H1 (cell line): ENCODE results near the gene SLC9C1. TPM values are rescaled to one million over a fixed set of nuclear protein-coding genes. Genes with fewer than 3 reads are reported as not detected.

Experiments used
- JUN ChIP-seq: IDR thresholded peaks from 2 replicates; pipeline ENCODE4 v1.6.1; 2011; ENCODE audit warnings: low read depth, mild to moderate bottlenecking, improper control_type of control experiment, low read length
- RAD21 ChIP-seq, 2 experiments: IDR thresholded peaks in 1 of 2; conservative IDR thresholded peaks in 1 of 2; 2 replicates each; pipeline ENCODE4 v1.6.1; 2011; ENCODE audit warnings: low read depth in 2 of 2, low read length in 2 of 2, improper control_type of control experiment in 1 of 2, inconsistent platforms in 1 of 2, mild to moderate bottlenecking in 1 of 2, moderate library complexity in 1 of 2
- SIRT6 ChIP-seq: IDR thresholded peaks from one replicate; pipeline ENCODE4 v1.7.1; 2012; ENCODE audit warnings: low read length, inconsistent platforms
- polyA plus RNA-seq, 7 experiments: library from polyadenylated mRNA; depleted of rRNA in 3 of 7; stranded (reverse) in 5 of 7; unstranded in 2 of 7; fragments of >200 nt in 5 of 7; fragments of 200-250 nt in 2 of 7; gene quantifications; 1 replicate in 5 of 7; 2 replicates in 1 of 7; 4 replicates in 1 of 7; pipeline versions ENCODE4 v1.2.1 to v1.2.3, GENCODE V29; 2011 to 2013; ENCODE audit warnings: missing spikeins in 2 of 7, mixed read lengths in 2 of 7
- total RNA-seq: library from RNA; stranded (reverse); fragmentation: NEBNext Ultra II Directional; extraction: Animal tissue kit (Norgen Biotek cat#: 25700); gene quantifications from 2 replicates; pipeline ENCODE4 v1.2.1, GENCODE V29; 2021
- TF ChIP-seq, protein P1 (sequence below): fragments of 300-600 bp; sonication (generic); IDR thresholded peaks from 2 replicates; pipeline ENCODE4 v1.7.1; 2012; ENCODE audit warnings: low read length, moderate library complexity, mild to moderate bottlenecking, inconsistent platforms; ENCODE audit not compliant: insufficient replicate concordance

SLC9C1 gene
- total and polyA plus RNA-seq, 2 of the 8 experiments (the other 6 are each of a cell fraction or from before 2014, with no cell fraction given): 0.15 to 0.24 TPM

DNA sequence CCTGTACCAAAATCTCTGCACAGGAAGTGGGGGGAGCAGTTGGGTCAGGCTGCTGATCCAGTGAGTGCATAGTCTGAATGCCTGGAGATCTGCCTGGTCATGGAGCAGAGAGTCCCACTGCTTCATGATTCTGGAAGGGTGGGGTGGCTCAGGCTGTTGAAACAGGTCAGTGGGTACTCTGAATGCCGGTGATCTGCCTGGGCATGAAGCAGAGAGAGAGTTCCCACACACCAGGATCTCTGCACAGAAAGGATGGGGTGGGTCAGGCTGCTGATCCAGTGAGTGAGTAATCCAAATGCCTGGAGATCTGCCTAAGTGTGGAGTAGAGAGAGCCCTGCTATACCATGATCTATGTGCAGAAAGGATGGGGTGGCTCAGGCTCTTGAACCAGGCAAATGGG is 144.9 kb downstream of the SLC9C1 start (continued):
- TF ChIP-seq RAD21 (IDR thresholded peaks at IDR 0.05 in 1 of 2, conservative IDR thresholded peaks at IDR 0.05 in 1 of 2; ENCODE audit: low read depth in 2 of 2, low read length in 2 of 2) (no peak), JUN (no peak), SIRT6 (no peak)
- TF ChIP-seq, protein P1, sequence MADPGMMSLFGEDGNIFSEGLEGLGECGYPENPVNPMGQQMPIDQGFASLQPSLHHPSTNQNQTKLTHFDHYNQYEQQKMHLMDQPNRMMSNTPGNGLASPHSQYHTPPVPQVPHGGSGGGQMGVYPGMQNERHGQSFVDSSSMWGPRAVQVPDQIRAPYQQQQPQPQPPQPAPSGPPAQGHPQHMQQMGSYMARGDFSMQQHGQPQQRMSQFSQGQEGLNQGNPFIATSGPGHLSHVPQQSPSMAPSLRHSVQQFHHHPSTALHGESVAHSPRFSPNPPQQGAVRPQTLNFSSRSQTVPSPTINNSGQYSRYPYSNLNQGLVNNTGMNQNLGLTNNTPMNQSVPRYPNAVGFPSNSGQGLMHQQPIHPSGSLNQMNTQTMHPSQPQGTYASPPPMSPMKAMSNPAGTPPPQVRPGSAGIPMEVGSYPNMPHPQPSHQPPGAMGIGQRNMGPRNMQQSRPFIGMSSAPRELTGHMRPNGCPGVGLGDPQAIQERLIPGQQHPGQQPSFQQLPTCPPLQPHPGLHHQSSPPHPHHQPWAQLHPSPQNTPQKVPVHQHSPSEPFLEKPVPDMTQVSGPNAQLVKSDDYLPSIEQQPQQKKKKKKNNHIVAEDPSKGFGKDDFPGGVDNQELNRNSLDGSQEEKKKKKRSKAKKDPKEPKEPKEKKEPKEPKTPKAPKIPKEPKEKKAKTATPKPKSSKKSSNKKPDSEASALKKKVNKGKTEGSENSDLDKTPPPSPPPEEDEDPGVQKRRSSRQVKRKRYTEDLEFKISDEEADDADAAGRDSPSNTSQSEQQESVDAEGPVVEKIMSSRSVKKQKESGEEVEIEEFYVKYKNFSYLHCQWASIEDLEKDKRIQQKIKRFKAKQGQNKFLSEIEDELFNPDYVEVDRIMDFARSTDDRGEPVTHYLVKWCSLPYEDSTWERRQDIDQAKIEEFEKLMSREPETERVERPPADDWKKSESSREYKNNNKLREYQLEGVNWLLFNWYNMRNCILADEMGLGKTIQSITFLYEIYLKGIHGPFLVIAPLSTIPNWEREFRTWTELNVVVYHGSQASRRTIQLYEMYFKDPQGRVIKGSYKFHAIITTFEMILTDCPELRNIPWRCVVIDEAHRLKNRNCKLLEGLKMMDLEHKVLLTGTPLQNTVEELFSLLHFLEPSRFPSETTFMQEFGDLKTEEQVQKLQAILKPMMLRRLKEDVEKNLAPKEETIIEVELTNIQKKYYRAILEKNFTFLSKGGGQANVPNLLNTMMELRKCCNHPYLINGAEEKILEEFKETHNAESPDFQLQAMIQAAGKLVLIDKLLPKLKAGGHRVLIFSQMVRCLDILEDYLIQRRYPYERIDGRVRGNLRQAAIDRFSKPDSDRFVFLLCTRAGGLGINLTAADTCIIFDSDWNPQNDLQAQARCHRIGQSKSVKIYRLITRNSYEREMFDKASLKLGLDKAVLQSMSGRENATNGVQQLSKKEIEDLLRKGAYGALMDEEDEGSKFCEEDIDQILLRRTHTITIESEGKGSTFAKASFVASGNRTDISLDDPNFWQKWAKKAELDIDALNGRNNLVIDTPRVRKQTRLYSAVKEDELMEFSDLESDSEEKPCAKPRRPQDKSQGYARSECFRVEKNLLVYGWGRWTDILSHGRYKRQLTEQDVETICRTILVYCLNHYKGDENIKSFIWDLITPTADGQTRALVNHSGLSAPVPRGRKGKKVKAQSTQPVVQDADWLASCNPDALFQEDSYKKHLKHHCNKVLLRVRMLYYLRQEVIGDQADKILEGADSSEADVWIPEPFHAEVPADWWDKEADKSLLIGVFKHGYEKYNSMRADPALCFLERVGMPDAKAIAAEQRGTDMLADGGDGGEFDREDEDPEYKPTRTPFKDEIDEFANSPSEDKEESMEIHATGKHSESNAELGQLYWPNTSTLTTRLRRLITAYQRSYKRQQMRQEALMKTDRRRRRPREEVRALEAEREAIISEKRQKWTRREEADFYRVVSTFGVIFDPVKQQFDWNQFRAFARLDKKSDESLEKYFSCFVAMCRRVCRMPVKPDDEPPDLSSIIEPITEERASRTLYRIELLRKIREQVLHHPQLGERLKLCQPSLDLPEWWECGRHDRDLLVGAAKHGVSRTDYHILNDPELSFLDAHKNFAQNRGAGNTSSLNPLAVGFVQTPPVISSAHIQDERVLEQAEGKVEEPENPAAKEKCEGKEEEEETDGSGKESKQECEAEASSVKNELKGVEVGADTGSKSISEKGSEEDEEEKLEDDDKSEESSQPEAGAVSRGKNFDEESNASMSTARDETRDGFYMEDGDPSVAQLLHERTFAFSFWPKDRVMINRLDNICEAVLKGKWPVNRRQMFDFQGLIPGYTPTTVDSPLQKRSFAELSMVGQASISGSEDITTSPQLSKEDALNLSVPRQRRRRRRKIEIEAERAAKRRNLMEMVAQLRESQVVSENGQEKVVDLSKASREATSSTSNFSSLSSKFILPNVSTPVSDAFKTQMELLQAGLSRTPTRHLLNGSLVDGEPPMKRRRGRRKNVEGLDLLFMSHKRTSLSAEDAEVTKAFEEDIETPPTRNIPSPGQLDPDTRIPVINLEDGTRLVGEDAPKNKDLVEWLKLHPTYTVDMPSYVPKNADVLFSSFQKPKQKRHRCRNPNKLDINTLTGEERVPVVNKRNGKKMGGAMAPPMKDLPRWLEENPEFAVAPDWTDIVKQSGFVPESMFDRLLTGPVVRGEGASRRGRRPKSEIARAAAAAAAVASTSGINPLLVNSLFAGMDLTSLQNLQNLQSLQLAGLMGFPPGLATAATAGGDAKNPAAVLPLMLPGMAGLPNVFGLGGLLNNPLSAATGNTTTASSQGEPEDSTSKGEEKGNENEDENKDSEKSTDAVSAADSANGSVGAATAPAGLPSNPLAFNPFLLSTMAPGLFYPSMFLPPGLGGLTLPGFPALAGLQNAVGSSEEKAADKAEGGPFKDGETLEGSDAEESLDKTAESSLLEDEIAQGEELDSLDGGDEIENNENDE: no peak
- TF ChIP-seq, all 59 proteins: peak for 0
